ENCODE data around the gene VAV1. TPM values are rescaled to one million over a fixed set of nuclear protein-coding genes. Genes with fewer than 3 reads are reported as not detected.
"Not testable (repeated sequence)": the region's sequence is repeated elsewhere in the genome, so short reads cannot be mapped to it uniquely, and the experiment has no call there.

Gene VAV1
- total and polyA plus RNA-seq, 7 experiments from 2014 or later, result 26.2 to 132 (median 97.2) TPM

- Histone ChIP-seq H3K27me3 (ENCODE audit: control insufficient read depth in 2 of 2, insufficient read depth in 2 of 2, low read length in 2 of 2) (no peaks in the 10 kb centered on the region), H3K27ac (ENCODE audit: low read depth, low read length) (no peak overlapping the region), H3K4me1 (ENCODE audit: control insufficient read depth in 2 of 2, insufficient read depth in 2 of 2, low read length in 2 of 2) (no peaks in the 10 kb centered on the region), H3K4me3 (ENCODE audit: low read length) (no peak overlapping the region), H3K36me3 (ENCODE audit: control insufficient read depth in 2 of 3, insufficient read depth in 3 of 3, low read length in 3 of 3) (peaks cover 0 to 43% (median 0%) of the 10 kb centered on the region in 3 experiments), H3K9me3 (ENCODE audit: control insufficient read depth in 2 of 3, low read length in 3 of 3) (no peaks in the 10 kb centered on the region)
- H3K36me3 Mint-ChIP-seq, result peaks cover 6 to 18% (median 11%) of the 10 kb centered on the region in 5 donors
- ChIA-PET POLR2A (no interaction called here), CTCF (interaction anchor here (1.5 kb wide), 1 partner anchor 10 kb away, joined by 3 read pairs; no protein-coding TSS in a partner anchor)
- intact Hi-C loops (cut with micrococcal nuclease), result no loop called here
- peaks cover 2 to 12% (median 5%) of the 10 kb centered on the region in 7 donors for H3K4me1 Mint-ChIP-seq
- ATAC-seq, result no peak
- peak overlapping the region in 1 of 9 donors; percentile 13 for H3K27ac Mint-ChIP-seq
- H3K4me3 Mint-ChIP-seq, result no peak overlapping the region
- no peak for DNase-seq
- H3K27me3 Mint-ChIP-seq, result no peaks in the 10 kb centered on the region
- H3K9me3 Mint-ChIP-seq, result no peaks in the 10 kb centered on the region
Measured at GRCh38 chr19:6745965-6746364, 26.5 kb upstream of the VAV1 start.

- POLR2A ChIA-PET, result not testable (repeated sequence)
- CTCF ChIA-PET, result interaction anchor here (0.8 kb wide), 2 partner anchors 115 to 176 kb away, joined by 3 to 6 read pairs; no protein-coding TSS in a partner anchor
Measured at GRCh38 chr19:6748543-6748942, 24.0 kb upstream of the VAV1 start.

GRCh38 chr19:6750062-6750461 is 22.4 kb upstream of the VAV1 start:
- intact Hi-C loops (cut with micrococcal nuclease), result loop anchor here in 1 of 2 donors (5.0 kb wide), 1 partner anchor 378 kb away; the partner anchor contains the start of gene ALKBH7
- no peak overlapping the region for H3K4me3 Mint-ChIP-seq
- no peaks in the 10 kb centered on the region for H3K27me3 Mint-ChIP-seq
- DNase-seq (no peak), ATAC-seq (no peak)
- H3K36me3 ChIP-seq (ENCODE audit: control insufficient read depth in 2 of 3, insufficient read depth in 3 of 3, low read length in 3 of 3), result peaks cover 0 to 73% (median 5%) of the 10 kb centered on the region in 3 experiments
- H3K4me3 ChIP-seq (ENCODE audit: low read length), result no peak overlapping the region
- H3K27me3 ChIP-seq (ENCODE audit: control insufficient read depth in 2 of 2, insufficient read depth in 2 of 2, low read length in 2 of 2), result no peaks in the 10 kb centered on the region
- ChIA-PET CTCF (no interaction called here), POLR2A (no interaction called here)
- no peaks in the 10 kb centered on the region for H3K9me3 Mint-ChIP-seq
- no peak overlapping the region for H3K27ac Mint-ChIP-seq
- no peaks in the 10 kb centered on the region for H3K9me3 ChIP-seq (ENCODE audit: control insufficient read depth in 2 of 3, low read length in 3 of 3)
- no peaks in the 10 kb centered on the region for H3K4me1 ChIP-seq (ENCODE audit: control insufficient read depth in 2 of 2, insufficient read depth in 2 of 2, low read length in 2 of 2)
- H3K36me3 Mint-ChIP-seq, result peaks cover 5 to 23% (median 18%) of the 10 kb centered on the region in 5 donors
- no peak overlapping the region for H3K27ac ChIP-seq (ENCODE audit: low read depth, low read length)
- H3K4me1 Mint-ChIP-seq, result peaks cover 4 to 12% (median 10%) of the 10 kb centered on the region in 7 donors

More at GRCh38 chr19:6748543-6748942, 24.0 kb upstream of the VAV1 start:
- H3K27me3 Mint-ChIP-seq; intact Hi-C loops (cut with micrococcal nuclease); DNase-seq; H3K27ac Mint-ChIP-seq; H3K9me3 ChIP-seq (ENCODE audit: control insufficient read depth in 2 of 3, low read length in 3 of 3); ATAC-seq; H3K27me3 ChIP-seq (ENCODE audit: control insufficient read depth in 2 of 2, insufficient read depth in 2 of 2, low read length in 2 of 2); H3K27ac ChIP-seq (ENCODE audit: low read depth, low read length); H3K9me3 Mint-ChIP-seq; H3K4me1 ChIP-seq (ENCODE audit: control insufficient read depth in 2 of 2, insufficient read depth in 2 of 2, low read length in 2 of 2); H3K4me3 Mint-ChIP-seq; H3K4me3 ChIP-seq (ENCODE audit: low read length): not testable (repeated sequence)
- H3K36me3 Mint-ChIP-seq, result peaks cover 6 to 23% (median 18%) of the 10 kb centered on the region in 5 donors
- H3K4me1 Mint-ChIP-seq, result peaks cover 2 to 11% (median 7%) of the 10 kb centered on the region in 7 donors
- peaks cover 0 to 65% (median 5%) of the 10 kb centered on the region in 3 experiments for H3K36me3 ChIP-seq (ENCODE audit: control insufficient read depth in 2 of 3, insufficient read depth in 3 of 3, low read length in 3 of 3)

- DNase-seq (no peak), ATAC-seq (no peak)
- Histone ChIP-seq H3K27ac (ENCODE audit: low read depth, low read length) (no peak overlapping the region), H3K4me1 (ENCODE audit: control insufficient read depth in 2 of 2, insufficient read depth in 2 of 2, low read length in 2 of 2) (no peaks in the 10 kb centered on the region), H3K36me3 (ENCODE audit: control insufficient read depth in 2 of 3, insufficient read depth in 3 of 3, low read length in 3 of 3) (peaks cover 3 to 70% (median 5%) of the 10 kb centered on the region in 3 experiments), H3K9me3 (ENCODE audit: control insufficient read depth in 2 of 3, low read length in 3 of 3) (no peaks in the 10 kb centered on the region), H3K27me3 (ENCODE audit: control insufficient read depth in 2 of 2, insufficient read depth in 2 of 2, low read length in 2 of 2) (no peaks in the 10 kb centered on the region), H3K4me3 (ENCODE audit: low read length) (no peak overlapping the region)
- intact Hi-C loops (cut with micrococcal nuclease), result loop anchor here in 1 of 2 donors (5.0 kb wide), 1 partner anchor 379 kb away; the partner anchor contains the start of gene ALKBH7
- CTCF ChIA-PET, result no interaction called here
- Mint-ChIP-seq H3K27me3 (no peaks in the 10 kb centered on the region), H3K9me3 (no peaks in the 10 kb centered on the region), H3K27ac (peak overlapping the region in 2 of 9 donors; percentile 18 to 51), H3K4me1 (peaks cover 4 to 13% (median 10%) of the 10 kb centered on the region in 7 donors), H3K4me3 (no peak overlapping the region), H3K36me3 (peaks cover 5 to 23% (median 12%) of the 10 kb centered on the region in 5 donors)
- POLR2A ChIA-PET, result no interaction called here
Measured at GRCh38 chr19:6751189-6751588, 21.3 kb upstream of the VAV1 start.

GRCh38 chr19:6752256-6753177 is 20.0 kb upstream of the VAV1 start:
- Mint-ChIP-seq H3K27ac (peak overlapping the region in 6 of 9 donors; percentile 41 to 93 (median 88)), H3K27me3 (no peaks in the 10 kb centered on the region), H3K9me3 (no peaks in the 10 kb centered on the region), H3K36me3 (peaks cover 5 to 21% (median 10%) of the 10 kb centered on the region in 5 donors), H3K4me1 (peaks cover 4 to 13% (median 10%) of the 10 kb centered on the region in 7 donors), H3K4me3 (peak overlapping the region in 6 of 10 donors; percentile 67 to 89 (median 77))
- no peak overlapping the region for H3K4me3 ChIP-seq (ENCODE audit: low read length)
- peaks cover 3 to 70% (median 5%) of the 10 kb centered on the region in 3 experiments for H3K36me3 ChIP-seq (ENCODE audit: control insufficient read depth in 2 of 3, insufficient read depth in 3 of 3, low read length in 3 of 3)
- ChIA-PET POLR2A (interaction anchor here (2.3 kb wide), 1 partner anchor 48 kb away, joined by 9 read pairs; no protein-coding TSS in a partner anchor), CTCF (interaction anchor here (0.6 kb wide), 1 partner anchor 236 kb away, joined by 3 read pairs; no protein-coding TSS in a partner anchor)
- DNase-seq (peak in 1 of 9 donors; percentile 6), ATAC-seq (no peak)
- no peaks in the 10 kb centered on the region for H3K27me3 ChIP-seq (ENCODE audit: control insufficient read depth in 2 of 2, insufficient read depth in 2 of 2, low read length in 2 of 2)
- H3K4me1 ChIP-seq (ENCODE audit: control insufficient read depth in 2 of 2, insufficient read depth in 2 of 2, low read length in 2 of 2), result no peaks in the 10 kb centered on the region
- H3K27ac ChIP-seq (ENCODE audit: low read depth, low read length), result peak overlapping the region; percentile 48
- intact Hi-C loops (cut with micrococcal nuclease), result loop anchor here (1.0 to 5.0 kb wide), 9 partner anchors 13 to 380 kb away; partner anchors contain the start of genes SH2D3A (in 2 of the 2), ALKBH7 (in 1 of the 2), TRIP10 (in 1 of the 2) and VAV1 (in 1 of the 2)
- no peaks in the 10 kb centered on the region for H3K9me3 ChIP-seq (ENCODE audit: control insufficient read depth in 2 of 3, low read length in 3 of 3)
